GM12878 (cell line): ENCODE measurements around the gene DTX4. TPM values are rescaled to one million over a fixed set of nuclear protein-coding genes. Genes with fewer than 3 reads are reported as not detected.

ENCODE experiments used
- CHD2 ChIP-seq: IDR thresholded peaks from 2 replicates; pipeline ENCODE4 v1.6.1; 2011; ENCODE audit warnings: low read depth, low read length, improper control_type of control experiment, borderline replicate concordance
- EED ChIP-seq: sonication (generic); IDR thresholded peaks from 2 replicates; pipeline ENCODE4 v1.6.1; 2016; ENCODE audit warnings: antibody characterized with exemption, low read depth
- FOXK2 ChIP-seq: fragments of 450-650 bp; IDR thresholded peaks from 2 replicates; pipeline ENCODE4 v1.6.1; 2017; ENCODE audit warnings: mild to moderate bottlenecking, moderate library complexity
- FOXM1 ChIP-seq: IDR thresholded peaks from 2 replicates; pipeline ENCODE4 v1.6.1; 2012; ENCODE audit warnings: low read depth, mild to moderate bottlenecking, inconsistent platforms, low read length, moderate library complexity
- IKZF1 ChIP-seq: fragments of 450-650 bp; conservative IDR thresholded peaks from 2 replicates; pipeline ENCODE4 v1.6.1; 2017; ENCODE audit warnings: antibody characterized with exemption, mild to moderate bottlenecking
- PBX3 ChIP-seq: IDR thresholded peaks from 2 replicates; pipeline ENCODE4 v1.6.1; 2011; ENCODE audit warnings: mild to moderate bottlenecking, low read depth, low read length, moderate library complexity; ENCODE audit not compliant: insufficient replicate concordance
- POLR2AphosphoS2 ChIP-seq: IDR thresholded peaks from 2 replicates; pipeline ENCODE4 v1.6.1; 2011; ENCODE audit warnings: low read depth, mild to moderate bottlenecking, low read length, improper control_type of control experiment, moderate library complexity
- SIX5 ChIP-seq: IDR thresholded peaks from 2 replicates; pipeline ENCODE4 v1.6.1; 2011; ENCODE audit warnings: mild to moderate bottlenecking, low read depth, low read length, moderate library complexity; ENCODE audit not compliant: severe bottlenecking
- SMAD1 ChIP-seq: fragments of 450-650 bp; IDR thresholded peaks from 2 replicates; pipeline ENCODE4 v1.6.1; 2018; ENCODE audit warnings: mild to moderate bottlenecking, low read depth; ENCODE audit not compliant: partially characterized antibody
- SUPT20H ChIP-seq: IDR thresholded peaks from 2 replicates; pipeline ENCODE4 v1.6.1; 2011; ENCODE audit warnings: low read depth, mild to moderate bottlenecking, low read length, moderate library complexity, borderline replicate concordance; ENCODE audit not compliant: control insufficient read depth
- TCF7 ChIP-seq: IDR thresholded peaks from 2 replicates; pipeline ENCODE4 v1.6.1; 2014; ENCODE audit warnings: antibody characterized with exemption, borderline replicate concordance
- USF1 ChIP-seq: IDR thresholded peaks from 2 replicates; pipeline ENCODE4 v1.6.1; 2011; ENCODE audit warnings: borderline replicate concordance, low read depth, mild to moderate bottlenecking, moderate library complexity, mixed read lengths, low read length; ENCODE audit not compliant: insufficient read depth; ENCODE audit errors: extremely low read length
- YBX1 ChIP-seq: fragments of 450-650 bp; IDR thresholded peaks from 2 replicates; pipeline ENCODE4 v1.6.1; 2016; ENCODE audit warnings: antibody characterized with exemption
- ZNF274 ChIP-seq: IDR thresholded peaks from one replicate; pipeline ENCODE4 v1.8.0; 2011; ENCODE audit not compliant: insufficient read length, insufficient read depth
- ZNF687 ChIP-seq: fragments of 450-650 bp; IDR thresholded peaks from 2 replicates; pipeline ENCODE4 v1.6.1; 2017; ENCODE audit warnings: mild to moderate bottlenecking, moderate library complexity
- polyA plus RNA-seq, 11 experiments: library from polyadenylated mRNA; depleted of rRNA in 4 of 11; unstranded in 6 of 11; stranded (reverse) in 5 of 11; fragments of >200 nt; fragmentation: Nextera tagmentation in 4 of 11; fragmentation: Illumina TruSeq in 1 of 11; extraction: Ambion mirVana in 4 of 11; extraction: Trizol in 1 of 11; gene quantifications; 1 replicate in 1 of 11; 2 replicates in 10 of 11; pipeline versions ENCODE4 v1.2.1 to v1.2.3, GENCODE V29; 2011 to 2016; ENCODE audit warnings: inconsistent platforms in 2 of 11, missing spikeins in 2 of 11, low read depth in 1 of 11
- total RNA-seq, 4 experiments: library from RNA; depleted of rRNA in 3 of 4; stranded (reverse); fragments of >200 nt in 3 of 4; fragmentation: Illumina TruSeq in 1 of 4; extraction: Trizol in 1 of 4; gene quantifications; 2 replicates each; pipeline versions ENCODE4 v1.2.1 to v1.2.3, GENCODE V29; 2013 to 2021
- TF ChIP-seq, protein P1 (sequence below): fragments of 450-650 bp; IDR thresholded peaks from 2 replicates; pipeline ENCODE4 v1.6.1; 2017; ENCODE audit warnings: mild to moderate bottlenecking

Gene DTX4
- total and polyA plus RNA-seq, 10 of the 15 experiments (the other 5 are each of a cell fraction or from before 2014, with no cell fraction given): 3.8 to 25.8 (median 10.5) TPM

GRCh38 chr11:59144579-59145345 lies 27.2 kb upstream of the DTX4 start (continued):
- TF ChIP-seq USF1 (no peak), YBX1 (no peak), ZNF274 (no peak), POLR2AphosphoS2 (peak; percentile 55; the same call in 1 of the 2 replicates), TCF7 (no peak), SUPT20H (no peak), EED (peak; percentile 73), FOXM1 (peak; percentile 72), CHD2 (no peak), ZNF687 (peak; percentile 59; the same call in 1 of the 2 replicates), IKZF1 (peak; percentile 95), SIX5 (no peak), PBX3 (no peak), FOXK2 (no peak), SMAD1 (no peak)
- TF ChIP-seq, protein P1, sequence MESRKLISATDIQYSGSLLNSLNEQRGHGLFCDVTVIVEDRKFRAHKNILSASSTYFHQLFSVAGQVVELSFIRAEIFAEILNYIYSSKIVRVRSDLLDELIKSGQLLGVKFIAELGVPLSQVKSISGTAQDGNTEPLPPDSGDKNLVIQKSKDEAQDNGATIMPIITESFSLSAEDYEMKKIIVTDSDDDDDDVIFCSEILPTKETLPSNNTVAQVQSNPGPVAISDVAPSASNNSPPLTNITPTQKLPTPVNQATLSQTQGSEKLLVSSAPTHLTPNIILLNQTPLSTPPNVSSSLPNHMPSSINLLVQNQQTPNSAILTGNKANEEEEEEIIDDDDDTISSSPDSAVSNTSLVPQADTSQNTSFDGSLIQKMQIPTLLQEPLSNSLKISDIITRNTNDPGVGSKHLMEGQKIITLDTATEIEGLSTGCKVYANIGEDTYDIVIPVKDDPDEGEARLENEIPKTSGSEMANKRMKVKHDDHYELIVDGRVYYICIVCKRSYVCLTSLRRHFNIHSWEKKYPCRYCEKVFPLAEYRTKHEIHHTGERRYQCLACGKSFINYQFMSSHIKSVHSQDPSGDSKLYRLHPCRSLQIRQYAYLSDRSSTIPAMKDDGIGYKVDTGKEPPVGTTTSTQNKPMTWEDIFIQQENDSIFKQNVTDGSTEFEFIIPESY: no peak
